ENCODE measurements around the gene CSNK1D. TPM values are rescaled to one million over a fixed set of nuclear protein-coding genes. Genes with fewer than 3 reads are reported as not detected.
"Not testable (repeated sequence)": the region's sequence is repeated elsewhere in the genome, so short reads cannot be mapped to it uniquely, and the experiment has no call there.

CSNK1D gene
- total RNA-seq, 3 donors from 2014 or later: 177 to 221 (median 189) TPM

DNA sequence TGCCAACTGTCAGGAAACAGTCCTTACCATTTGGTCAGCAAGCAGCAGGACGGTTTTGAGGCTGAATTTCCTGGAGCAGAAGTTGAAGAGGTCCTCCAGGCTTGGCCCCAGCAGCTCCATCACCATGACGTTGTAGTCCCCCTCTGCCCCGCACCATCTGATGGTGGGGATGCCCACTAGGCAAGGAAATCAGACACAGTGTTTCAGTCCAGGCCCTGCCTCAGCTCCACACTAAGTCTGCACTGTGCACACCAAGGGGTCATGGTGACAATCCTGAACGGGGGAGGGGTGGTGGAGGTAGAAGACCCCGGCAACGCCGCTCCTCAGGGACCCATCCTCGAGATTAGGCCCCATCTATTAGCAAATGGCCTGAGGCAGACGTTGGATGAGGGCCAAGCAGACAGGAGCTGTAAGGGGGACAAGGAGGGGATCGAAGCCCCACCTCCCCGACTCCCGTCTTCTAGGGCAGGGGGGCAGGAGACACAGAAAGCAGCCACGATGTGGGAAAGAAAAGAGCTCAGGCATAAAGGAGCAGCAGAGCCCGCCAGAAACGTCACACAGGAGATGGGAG, 18.0 kb downstream of the CSNK1D start:
- Histone ChIP-seq H3K9me3 (no peaks in the 10 kb centered on the region), H3K4me3 (no peak overlapping the region), H3K36me3 (ENCODE audit: low read depth) (peaks cover 21% of the 10 kb centered on the region), H3K4me1 (ENCODE audit: low read depth) (no peaks in the 10 kb centered on the region)
- peak in 1 of 3 donors; percentile 31 for DNase-seq
- TF ChIP-seq, protein P1, sequence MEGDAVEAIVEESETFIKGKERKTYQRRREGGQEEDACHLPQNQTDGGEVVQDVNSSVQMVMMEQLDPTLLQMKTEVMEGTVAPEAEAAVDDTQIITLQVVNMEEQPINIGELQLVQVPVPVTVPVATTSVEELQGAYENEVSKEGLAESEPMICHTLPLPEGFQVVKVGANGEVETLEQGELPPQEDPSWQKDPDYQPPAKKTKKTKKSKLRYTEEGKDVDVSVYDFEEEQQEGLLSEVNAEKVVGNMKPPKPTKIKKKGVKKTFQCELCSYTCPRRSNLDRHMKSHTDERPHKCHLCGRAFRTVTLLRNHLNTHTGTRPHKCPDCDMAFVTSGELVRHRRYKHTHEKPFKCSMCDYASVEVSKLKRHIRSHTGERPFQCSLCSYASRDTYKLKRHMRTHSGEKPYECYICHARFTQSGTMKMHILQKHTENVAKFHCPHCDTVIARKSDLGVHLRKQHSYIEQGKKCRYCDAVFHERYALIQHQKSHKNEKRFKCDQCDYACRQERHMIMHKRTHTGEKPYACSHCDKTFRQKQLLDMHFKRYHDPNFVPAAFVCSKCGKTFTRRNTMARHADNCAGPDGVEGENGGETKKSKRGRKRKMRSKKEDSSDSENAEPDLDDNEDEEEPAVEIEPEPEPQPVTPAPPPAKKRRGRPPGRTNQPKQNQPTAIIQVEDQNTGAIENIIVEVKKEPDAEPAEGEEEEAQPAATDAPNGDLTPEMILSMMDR (IDR thresholded peaks at IDR 0.05): no peak
- intact Hi-C loops (cut with DNase I, micrococcal nuclease): no loop called here
- no peak for ATAC-seq

DNA sequence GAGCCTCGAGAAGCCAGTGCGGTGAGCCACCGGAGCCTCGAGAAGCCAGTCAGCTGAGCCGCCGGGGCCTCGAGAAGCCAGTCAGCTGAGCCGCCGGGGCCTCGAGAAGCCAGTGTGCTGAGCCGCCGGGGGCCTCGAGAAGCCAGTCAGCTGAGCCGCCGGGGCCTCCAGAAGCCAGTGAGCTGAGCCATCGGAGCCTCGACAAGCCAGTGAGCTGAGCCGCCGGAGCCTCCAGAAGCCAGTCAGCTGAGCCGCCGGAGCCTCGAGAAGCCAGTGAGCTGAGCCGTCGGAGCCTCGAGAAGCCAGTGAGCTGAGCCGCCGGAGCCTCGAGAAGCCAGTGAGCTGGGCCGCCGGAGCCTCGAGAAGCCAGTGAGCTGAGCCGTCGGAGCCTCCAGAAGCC, 18.8 kb downstream of the CSNK1D start:
- H3K4me1 ChIP-seq (ENCODE audit: low read depth); ATAC-seq; intact Hi-C loops (cut with DNase I, micrococcal nuclease); H3K4me3 ChIP-seq; H3K9me3 ChIP-seq: not testable (repeated sequence)
- peak in 1 of 3 donors; percentile 17 for DNase-seq
- peaks cover 21% of the 10 kb centered on the region for H3K36me3 ChIP-seq (ENCODE audit: low read depth)

DNA sequence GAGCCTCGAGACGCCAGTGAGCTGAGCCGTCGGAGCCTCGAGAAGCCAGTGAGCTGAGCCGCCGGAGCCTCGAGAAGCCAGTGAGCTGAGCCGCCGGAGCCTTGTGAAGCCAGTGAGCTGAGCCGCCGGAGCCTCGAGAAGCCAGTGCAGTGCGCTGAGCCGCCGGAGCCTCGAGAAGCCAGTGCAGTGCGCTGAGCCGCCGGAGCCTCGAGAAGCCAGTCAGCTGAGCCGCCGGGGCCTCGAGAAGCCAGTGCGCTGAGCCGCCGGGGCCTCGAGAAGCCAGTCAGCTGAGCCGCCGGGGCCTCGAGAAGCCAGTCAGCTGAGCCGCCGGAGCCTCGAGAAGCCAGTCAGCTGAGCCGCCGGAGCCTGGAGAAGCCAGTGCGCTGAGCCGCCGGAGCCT, 19.4 kb downstream of the CSNK1D start:
- ATAC-seq; intact Hi-C loops (cut with DNase I, micrococcal nuclease); H3K4me3 ChIP-seq; H3K4me1 ChIP-seq (ENCODE audit: low read depth); H3K9me3 ChIP-seq: not testable (repeated sequence)
- DNase-seq: peak in 1 of 3 donors; percentile 35
- H3K36me3 ChIP-seq (ENCODE audit: low read depth): peaks cover 28% of the 10 kb centered on the region

DNA sequence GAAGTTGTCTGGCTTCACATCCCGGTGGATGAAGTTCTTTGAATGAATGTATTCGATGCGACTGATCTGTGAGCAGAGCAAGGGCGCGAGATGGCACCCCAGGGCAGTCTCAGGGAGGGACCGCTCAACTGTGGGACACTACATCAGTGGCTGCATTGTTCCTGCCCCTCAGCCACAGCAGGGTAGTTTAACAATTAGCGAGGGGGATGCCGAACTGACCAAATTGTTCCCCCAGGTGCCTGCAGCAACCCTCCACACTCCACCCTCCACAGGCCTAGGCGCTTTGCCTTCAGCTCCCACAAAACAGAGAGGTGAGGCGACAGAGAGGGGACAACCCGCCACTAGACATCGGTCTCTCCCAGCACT, 20.3 kb downstream of the CSNK1D start:
- peak in 1 of 3 donors; percentile 7 for DNase-seq
- TF ChIP-seq, protein P1 (IDR thresholded peaks at IDR 0.05): no peak
- no peaks in the 10 kb centered on the region for H3K4me1 ChIP-seq (ENCODE audit: low read depth)
- H3K9me3 ChIP-seq: no peaks in the 10 kb centered on the region
- H3K4me3 ChIP-seq: no peak overlapping the region
- intact Hi-C loops (cut with DNase I, micrococcal nuclease): no loop called here
- no peak for ATAC-seq
- H3K36me3 ChIP-seq (ENCODE audit: low read depth): peaks cover 30% of the 10 kb centered on the region

DNA sequence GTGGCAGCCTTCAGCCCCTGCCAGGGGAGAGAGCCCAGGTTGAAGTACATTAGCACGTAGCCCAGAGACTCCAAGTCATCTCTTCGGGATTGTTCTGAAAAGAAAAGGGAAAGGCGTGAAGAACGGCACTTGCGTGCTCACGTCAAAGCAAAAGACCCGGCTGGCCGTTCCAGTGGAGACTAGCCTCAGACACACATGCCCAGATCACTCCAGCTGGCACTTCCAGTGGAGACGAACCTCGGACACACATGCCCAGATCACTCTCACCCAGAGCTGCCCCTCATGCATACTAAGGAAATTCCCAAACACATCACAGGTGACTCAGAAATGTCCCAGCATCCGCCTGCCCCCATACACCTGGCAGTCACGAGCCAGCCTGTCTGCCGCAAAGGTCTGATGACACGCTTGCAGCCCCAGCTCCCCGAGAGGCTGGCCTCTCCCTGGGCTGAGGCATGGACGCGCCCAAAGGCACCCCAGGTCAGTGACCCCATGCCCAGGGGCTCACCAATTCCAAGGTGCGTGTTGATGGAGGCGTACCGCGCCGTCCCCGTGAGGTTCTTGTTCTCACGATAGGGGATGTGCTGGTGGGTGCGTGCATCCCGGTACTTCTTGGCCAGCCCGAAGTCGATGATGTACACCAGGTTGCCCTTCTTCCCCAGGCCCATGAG, 20.9 kb downstream of the CSNK1D start:
- Histone ChIP-seq H3K9me3 (no peaks in the 10 kb centered on the region), H3K4me1 (ENCODE audit: low read depth) (no peaks in the 10 kb centered on the region), H3K4me3 (no peak overlapping the region), H3K36me3 (ENCODE audit: low read depth) (peaks cover 30% of the 10 kb centered on the region)
- TF ChIP-seq, protein P1 (IDR thresholded peaks at IDR 0.05): no peak
- intact Hi-C loops (cut with DNase I, micrococcal nuclease): no loop called here
- peak in 1 of 3 donors; percentile 44 for DNase-seq
- no peak for ATAC-seq

DNA sequence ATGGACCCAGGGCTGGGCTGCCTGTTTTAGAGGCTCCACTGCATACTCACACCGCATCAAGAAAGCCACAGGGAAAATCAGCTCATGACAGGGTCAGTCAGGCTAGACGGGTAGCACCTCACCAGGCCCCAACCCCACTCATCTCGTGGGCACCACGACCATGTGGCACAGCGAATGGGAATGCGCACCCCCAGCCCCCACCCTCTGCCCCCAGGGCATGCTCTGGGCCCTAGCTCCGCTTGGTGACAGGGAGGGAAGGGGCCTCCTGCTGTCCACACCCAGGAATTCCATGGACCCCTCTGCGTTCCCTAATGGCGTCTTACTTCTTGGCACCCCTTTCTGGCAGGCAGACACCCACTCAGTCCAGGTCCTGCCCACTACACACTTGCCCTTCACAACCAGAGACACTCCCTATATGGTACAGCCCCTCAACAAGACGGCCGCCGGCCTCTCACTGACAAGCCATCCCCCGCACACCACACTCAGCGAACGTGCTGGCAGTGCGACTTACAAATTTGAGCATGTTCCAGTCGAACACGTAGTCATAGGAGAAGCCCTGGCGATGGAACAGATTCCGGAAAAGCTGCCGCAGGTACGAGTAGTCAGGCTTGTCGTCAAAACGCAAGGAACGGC, 22.5 kb downstream of the CSNK1D start:
- H3K4me3 ChIP-seq: no peak overlapping the region
- DNase-seq (peak in 1 of 3 donors; percentile 50), ATAC-seq (no peak)
- peaks cover 30% of the 10 kb centered on the region for H3K36me3 ChIP-seq (ENCODE audit: low read depth)
- intact Hi-C loops (cut with DNase I, micrococcal nuclease): no loop called here
- TF ChIP-seq, protein P1 (IDR thresholded peaks at IDR 0.05): no peak
- no peaks in the 10 kb centered on the region for H3K4me1 ChIP-seq (ENCODE audit: low read depth)
- no peaks in the 10 kb centered on the region for H3K9me3 ChIP-seq

All from mucosa of descending colon (tissue), 3 donors.